Mesenteric fat pad (tissue), 1 donor: Measurements from ENCODE around the gene SH2D1A. TPM values are rescaled to one million over a fixed set of nuclear protein-coding genes. Genes with fewer than 3 reads are reported as not detected.
"Not testable (repeated sequence)": the region's sequence is repeated elsewhere in the genome, so short reads cannot be mapped to it uniquely, and the experiment has no call there.

Experiments used
- DNase-seq: peaks from one replicate; pipeline ENCODE4 v3.0.0-alpha.2; 2020; ENCODE audit warnings: low spot score
- long read RNA-seq: library from polyadenylated mRNA; unstranded; transcript quantifications from one replicate; pipeline ENCODE4 v2.0.0, GENCODE V29; 2020
- total RNA-seq: library from RNA; stranded (reverse); fragmentation: NEBNext Ultra II Directional; extraction: Animal tissue kit (Norgen Biotek cat#: 25700); gene quantifications from one replicate; pipeline ENCODE4 v1.2.1, GENCODE V29; 2021
- donor health status: DM: yes; HTN: yes; CAD: no.

The SH2D1A gene
- total RNA-seq, result 0.55 TPM
- long read RNA-seq, result 0 reads

- DNase-seq, result no peak
Measured at GRCh38 chrX:124346117-124346876, at the start of gene SH2D1A. TSS of gene SH2D1A (plus strand) at chrX:124346563. CDS start at chrX:124346643, 80 bp downstream.

GRCh38 chrX:124299323-124299722, 47.0 kb upstream of the SH2D1A start:
- DNase-seq, result not testable (repeated sequence)

GRCh38 chrX:124300405-124300804, 46.0 kb upstream of the SH2D1A start:
- DNase-seq, result no peak

- DNase-seq, result no peak
Measured at GRCh38 chrX:124307253-124307907, 39.0 kb upstream of the SH2D1A start.

- no peak for DNase-seq
Measured at GRCh38 chrX:124325732-124326131, 20.6 kb upstream of the SH2D1A start.

GRCh38 chrX:124328765-124329164, 17.6 kb upstream of the SH2D1A start:
- DNase-seq, result no peak

- DNase-seq, result no peak
Measured at GRCh38 chrX:124332481-124333424, 13.6 kb upstream of the SH2D1A start, which contains the start of gene TEX13D. TSS of gene TEX13D (plus strand) at chrX:124332660. CDS start at chrX:124332918, 258 bp downstream.

GRCh38 chrX:124333862-124334261, 12.5 kb upstream of the SH2D1A start:
- DNase-seq, result no peak

GRCh38 chrX:124334555-124334954, 11.8 kb upstream of the SH2D1A start:
- not testable (repeated sequence) for DNase-seq

- no peak for DNase-seq
Measured at GRCh38 chrX:124335598-124335997, 10.8 kb upstream of the SH2D1A start.

- no peak for DNase-seq
Measured at GRCh38 chrX:124337916-124338315, 8.4 kb upstream of the SH2D1A start.

- DNase-seq, result no peak
Measured at GRCh38 chrX:124338733-124339514, 7.4 kb upstream of the SH2D1A start.

GRCh38 chrX:124341396-124342132, 4.8 kb upstream of the SH2D1A start:
- no peak for DNase-seq

- DNase-seq, result no peak
Measured at GRCh38 chrX:124342174-124342867, 4.0 kb upstream of the SH2D1A start.

GRCh38 chrX:124343016-124343415, 3.3 kb upstream of the SH2D1A start:
- no peak for DNase-seq

- DNase-seq, result no peak
Measured at GRCh38 chrX:124344246-124344645, 2.1 kb upstream of the SH2D1A start.

- no peak for DNase-seq
Measured at GRCh38 chrX:124346877-124347241, 496 bp downstream of the SH2D1A start.

GRCh38 chrX:124347242-124347641, 879 bp downstream of the SH2D1A start:
- no peak for DNase-seq

- no peak for DNase-seq
Measured at GRCh38 chrX:124348182-124348581, 1.8 kb downstream of the SH2D1A start.
